CD4-positive, alpha-beta T cell treated with Interleukin-17A for 1 hour (primary cell): ENCODE measurements around the gene ARL15.
"Not testable (repeated sequence)": the region's sequence is repeated elsewhere in the genome, so short reads cannot be mapped to it uniquely, and the experiment has no call there.

Experiments
- DNase-seq: peaks from one replicate; pipeline ENCODE4 v3.0.0-alpha.2; 2020

The ARL15 gene

GRCh38 chr5:54310433-54311175 lies at the start of gene ARL15:
Gene ARL15 (minus strand): TSS chr5:54310573.
- DNase-seq = peak; percentile 98

- DNase-seq = no peak
Observed at GRCh38 chr5:54360089-54360488, 49.7 kb upstream of the ARL15 start.

GRCh38 chr5:54357408-54358058 lies 47.2 kb upstream of the ARL15 start:
- no peak for DNase-seq

GRCh38 chr5:54353933-54354564 lies 43.7 kb upstream of the ARL15 start:
- not testable (repeated sequence) for DNase-seq

DNA sequence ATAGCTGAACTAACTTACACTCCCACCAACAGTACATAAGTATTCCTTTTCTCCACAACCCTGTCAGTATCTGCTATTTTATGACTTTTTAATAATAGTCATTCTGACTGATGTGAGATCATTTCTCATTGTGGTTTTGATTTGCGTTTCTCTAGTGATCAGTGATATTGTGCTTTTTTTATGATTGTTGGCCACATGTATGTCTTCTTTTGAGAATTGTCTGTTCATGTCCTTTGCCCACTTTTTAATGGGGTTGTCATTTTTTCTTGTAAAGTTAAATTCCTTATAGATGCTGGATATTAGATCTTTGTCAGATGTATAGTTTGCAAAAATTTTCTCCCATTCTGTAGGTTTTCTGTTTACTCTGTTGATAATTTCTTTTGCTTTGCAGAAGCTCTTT lies 42.2 kb upstream of the ARL15 start:
- DNase-seq = not testable (repeated sequence)

DNA sequence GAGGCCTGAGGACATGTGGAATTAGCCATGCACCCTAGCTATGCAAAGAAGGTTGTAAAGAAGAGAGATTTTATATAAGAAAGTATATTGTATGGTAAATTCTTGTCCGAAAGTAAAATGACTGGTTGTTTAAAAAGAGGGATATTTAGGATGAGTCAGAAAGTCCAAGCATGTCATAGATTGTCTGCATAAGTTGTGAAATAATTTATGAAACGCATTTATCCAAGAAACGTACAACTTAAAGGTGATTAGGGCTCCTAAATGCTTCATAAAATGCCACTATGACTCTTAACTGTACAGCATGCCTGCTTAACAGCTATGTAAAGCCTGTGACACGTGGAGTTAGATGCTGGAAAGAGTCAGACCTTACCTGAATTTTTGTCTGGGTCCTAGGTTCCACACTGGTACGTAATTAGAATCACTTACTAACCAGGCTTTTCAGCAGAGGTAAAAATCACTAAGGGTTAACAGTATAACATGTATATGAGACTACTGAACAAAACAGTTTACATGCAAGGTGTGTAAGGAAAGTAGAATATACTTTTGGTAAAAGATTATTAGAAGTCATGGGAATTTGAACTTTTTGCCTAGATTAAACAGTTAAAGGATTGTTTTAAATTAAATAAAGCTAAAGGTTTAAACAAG lies 37.0 kb upstream of the ARL15 start:
- DNase-seq = no peak

- no peak for DNase-seq
Observed at GRCh38 chr5:54344653-54345052, 34.3 kb upstream of the ARL15 start.

GRCh38 chr5:54341971-54342370 lies 31.6 kb upstream of the ARL15 start:
- DNase-seq = no peak

- no peak for DNase-seq
Observed at GRCh38 chr5:54337523-54337922, 27.1 kb upstream of the ARL15 start.

GRCh38 chr5:54332720-54333119 lies 22.3 kb upstream of the ARL15 start:
- DNase-seq = no peak

- DNase-seq = no peak
Observed at GRCh38 chr5:54329731-54330709, 19.6 kb upstream of the ARL15 start.

DNA sequence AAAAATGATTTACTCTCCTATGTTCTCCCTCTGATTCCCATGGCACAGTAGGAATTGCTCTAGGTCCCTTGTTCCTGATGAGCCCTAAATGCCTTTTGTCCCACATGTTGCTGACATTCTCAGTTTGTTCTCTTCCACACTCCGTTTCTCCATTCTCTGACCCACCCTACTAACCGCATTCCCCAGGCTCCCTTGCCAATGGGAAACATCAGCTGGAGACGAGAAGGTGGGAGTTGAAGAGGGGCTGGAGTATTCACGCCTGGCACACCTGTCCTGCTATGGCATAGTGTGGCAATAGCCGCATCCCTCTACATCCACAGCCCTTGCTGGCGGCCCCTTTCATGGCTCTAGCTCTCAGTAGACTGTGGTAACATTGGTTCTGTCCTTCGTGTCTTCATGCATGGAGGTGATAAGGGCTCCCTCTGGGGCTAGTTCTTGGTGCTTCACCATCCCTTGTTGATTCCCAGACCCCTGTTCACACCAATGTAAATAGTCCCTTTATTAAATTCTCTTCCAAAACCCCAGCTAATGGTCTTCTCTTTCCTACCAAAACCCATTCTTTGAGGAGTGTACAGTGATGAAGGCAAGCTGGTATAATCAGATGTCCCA lies 16.4 kb upstream of the ARL15 start:
- no peak for DNase-seq

DNA sequence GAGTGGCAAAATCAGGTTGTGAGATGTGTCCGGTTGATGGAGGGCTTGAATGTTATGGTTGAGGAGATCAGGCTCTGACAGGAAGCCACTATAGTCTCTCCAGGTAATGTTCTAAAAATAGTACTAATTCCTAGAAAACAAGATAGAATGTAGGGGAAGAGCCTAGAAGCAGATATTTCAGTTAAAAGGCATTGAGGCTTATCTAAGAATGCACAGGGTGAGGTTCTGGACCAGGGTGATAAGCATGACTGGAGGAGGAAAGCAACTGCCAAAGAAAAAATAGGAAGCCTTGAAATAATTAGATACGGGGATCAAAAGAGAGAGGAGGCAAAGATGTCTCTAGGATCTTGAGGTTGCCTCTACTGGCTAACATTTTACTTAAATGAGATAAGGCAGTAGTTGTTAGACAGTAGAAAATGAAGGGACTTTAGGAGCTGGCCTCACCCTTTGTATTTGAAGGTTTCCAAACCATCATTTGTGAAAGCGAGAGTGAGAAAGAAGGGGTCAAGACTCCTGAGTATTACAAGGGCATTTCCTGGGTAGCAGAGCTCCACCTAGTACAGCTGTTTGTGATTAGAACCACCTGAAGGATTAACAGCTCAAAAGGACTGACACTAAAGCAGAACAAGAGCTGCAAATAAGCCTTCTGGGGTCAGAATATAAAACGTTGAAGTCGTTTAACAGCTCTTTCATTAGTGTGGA lies 15.4 kb upstream of the ARL15 start:
- DNase-seq = no peak

GRCh38 chr5:54325272-54325609 lies 14.9 kb upstream of the ARL15 start:
- DNase-seq = no peak

DNA sequence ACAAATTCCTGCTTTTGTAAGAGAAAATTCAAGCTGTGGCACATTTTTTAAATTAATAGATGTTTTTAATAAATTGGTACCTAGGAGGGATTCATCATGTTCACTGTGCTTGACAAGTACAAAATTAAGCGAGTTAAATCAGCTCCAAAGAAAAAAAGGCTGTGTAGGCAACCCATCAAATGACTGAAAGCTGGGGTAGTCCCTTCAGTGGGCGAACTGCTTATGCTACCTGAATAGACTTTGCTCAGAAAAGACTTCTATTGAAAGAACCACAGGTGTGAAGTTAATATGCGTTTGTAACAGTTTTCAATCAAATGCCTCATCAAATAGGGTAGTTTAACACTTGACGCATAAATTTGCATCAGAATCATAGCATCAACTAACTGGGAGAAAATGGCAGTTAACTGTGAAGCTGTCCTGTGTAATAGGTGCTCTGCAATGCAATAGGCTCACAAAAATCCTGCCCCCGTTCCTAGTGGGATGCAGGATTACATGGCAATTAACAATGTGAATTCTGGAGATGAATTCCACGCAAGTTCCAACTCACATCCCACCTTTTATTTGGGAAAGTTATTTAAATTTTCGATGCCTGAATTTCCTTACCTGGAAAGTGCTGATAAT lies 14.4 kb upstream of the ARL15 start:
- no peak for DNase-seq

DNA sequence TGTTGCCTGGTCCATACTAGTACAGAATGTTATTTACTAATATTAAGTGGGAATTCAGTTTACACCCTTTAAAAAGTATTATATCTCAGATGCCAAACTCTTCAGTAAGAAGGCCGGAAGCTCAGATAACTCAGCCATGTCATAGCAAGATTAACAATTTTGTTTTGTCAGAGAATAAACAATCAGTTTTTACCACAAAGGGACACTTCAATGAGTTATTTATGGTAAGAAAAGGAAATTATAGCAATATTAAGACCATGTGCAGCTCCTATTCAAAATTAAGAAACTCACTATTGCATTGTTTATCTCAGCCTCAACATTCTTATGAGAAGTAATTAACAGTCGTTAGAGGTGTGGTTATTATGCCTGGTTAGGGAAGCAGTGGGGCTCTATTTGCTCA lies 13.1 kb upstream of the ARL15 start:
- DNase-seq = no peak

GRCh38 chr5:54320256-54320655 lies 9.9 kb upstream of the ARL15 start:
- DNase-seq = no peak

DNA sequence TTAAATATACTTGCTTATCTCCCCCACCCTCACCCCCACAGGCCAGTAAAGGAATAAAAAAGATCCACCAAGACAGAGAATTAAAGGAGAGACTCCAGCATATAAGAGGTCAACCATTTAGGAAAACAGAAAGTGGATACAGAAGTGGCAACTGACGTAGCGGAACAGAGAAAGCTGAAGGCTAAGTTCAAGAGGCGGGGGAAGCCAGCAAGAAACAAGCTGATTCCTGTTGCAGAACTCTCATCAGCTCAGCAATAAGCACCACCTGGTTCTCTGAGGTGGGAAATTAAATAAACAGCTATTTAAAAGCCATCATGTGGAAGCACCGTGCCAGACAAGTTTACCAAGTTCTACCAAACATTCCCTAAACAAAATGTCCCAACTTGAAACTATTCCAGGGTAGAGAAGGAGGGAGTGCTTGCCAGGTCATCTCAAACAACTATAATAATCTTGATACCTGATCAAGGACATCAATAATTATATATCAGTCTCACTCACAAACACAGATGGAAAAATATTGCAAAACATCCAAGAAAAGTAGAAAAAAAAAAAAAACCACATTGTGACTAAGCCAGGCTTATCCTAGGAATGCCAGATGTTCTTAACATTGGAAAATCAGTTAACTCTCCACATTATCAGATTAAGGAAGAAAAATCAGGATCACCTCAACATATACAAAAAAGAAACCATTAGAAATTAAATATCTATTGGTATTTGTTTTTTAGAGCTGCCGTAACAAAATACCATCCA lies 7.3 kb upstream of the ARL15 start:
- DNase-seq = no peak

GRCh38 chr5:54315736-54316528 lies 5.6 kb upstream of the ARL15 start:
- no peak for DNase-seq
